HG02943 (cell line): ENCODE data around the gene FAF2.
"Not testable (repeated sequence)": the region's sequence is repeated elsewhere in the genome, so short reads cannot be mapped to it uniquely, and the experiment has no call there.

Experiments
- ATAC-seq: cut with Tn5 transposase; IDR thresholded peaks from one replicate; pipeline ENCODE4 v1.9.1; 2021; ENCODE audit warnings: mild to moderate bottlenecking, low read depth, moderate library complexity; ENCODE audit not compliant: unreplicated experiment

The FAF2 gene

GRCh38 chr5:176416965-176417364, 31.2 kb upstream of the FAF2 start:
- no peak for ATAC-seq

DNA sequence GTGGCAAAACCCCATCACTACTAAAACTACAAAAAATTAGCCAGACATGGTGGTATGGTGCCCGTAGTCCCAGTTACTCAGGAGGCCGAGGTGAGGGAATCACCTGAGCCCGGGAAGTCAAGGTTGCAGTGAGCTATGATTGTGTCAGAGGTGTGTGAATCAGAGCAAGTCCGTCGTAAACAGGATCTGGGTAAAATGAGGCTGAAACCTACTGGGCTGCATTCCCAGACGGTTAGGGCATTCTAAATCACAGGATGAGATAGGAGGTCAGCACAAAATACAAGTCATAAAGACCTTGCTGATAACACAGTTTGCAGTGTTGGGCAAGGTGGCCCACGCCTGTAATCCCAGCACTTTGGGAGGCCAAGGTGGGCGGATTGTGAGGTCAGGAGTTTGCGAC, 29.9 kb upstream of the FAF2 start:
- no peak for ATAC-seq

DNA sequence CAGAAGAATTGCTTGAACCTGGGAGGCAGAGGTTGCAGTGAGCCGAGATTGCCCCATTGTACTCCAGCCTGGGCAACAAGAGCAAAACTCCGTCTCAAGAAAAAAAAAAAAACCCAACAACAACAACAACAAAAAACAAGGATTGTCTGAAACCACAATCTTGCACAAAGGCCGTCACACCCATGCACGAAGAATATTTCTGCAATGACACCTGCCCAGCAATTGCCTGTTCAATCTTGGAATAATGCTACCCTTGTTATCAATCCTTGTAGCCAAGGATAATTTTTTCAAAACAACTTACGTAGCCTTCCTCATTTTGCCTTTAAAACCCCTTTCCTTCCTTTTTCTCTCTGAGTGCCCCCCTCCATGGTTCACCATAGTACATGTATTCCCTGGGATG, 28.1 kb upstream of the FAF2 start:
- no peak for ATAC-seq

DNA sequence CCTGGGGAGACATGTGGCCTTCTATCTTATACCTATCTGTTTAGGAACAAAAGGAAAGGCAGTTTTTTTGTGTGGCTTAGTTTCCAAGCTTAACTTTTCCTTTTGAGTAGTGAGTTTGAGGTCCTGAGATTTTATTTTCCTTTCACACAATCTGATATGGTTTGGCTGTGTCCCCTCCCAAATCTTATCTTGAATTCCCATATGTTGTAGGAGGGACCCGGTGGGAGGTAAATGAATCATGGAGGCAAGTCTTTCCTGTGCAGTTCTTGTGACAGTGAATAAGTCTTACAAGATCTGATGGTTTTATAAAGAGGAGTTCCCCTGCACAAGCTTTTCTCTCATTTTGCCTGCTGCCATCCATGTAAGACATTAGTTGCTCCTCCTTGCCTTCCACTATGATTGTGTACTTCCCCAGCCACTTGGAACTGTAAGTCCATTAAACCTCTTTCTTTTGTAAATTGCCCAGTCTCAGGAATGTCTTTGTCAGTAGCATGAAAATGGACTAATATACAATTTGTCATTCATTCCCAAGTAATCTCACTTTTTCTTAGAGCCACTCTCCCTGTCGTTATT, 27.1 kb upstream of the FAF2 start:
- ATAC-seq, result no peak

DNA sequence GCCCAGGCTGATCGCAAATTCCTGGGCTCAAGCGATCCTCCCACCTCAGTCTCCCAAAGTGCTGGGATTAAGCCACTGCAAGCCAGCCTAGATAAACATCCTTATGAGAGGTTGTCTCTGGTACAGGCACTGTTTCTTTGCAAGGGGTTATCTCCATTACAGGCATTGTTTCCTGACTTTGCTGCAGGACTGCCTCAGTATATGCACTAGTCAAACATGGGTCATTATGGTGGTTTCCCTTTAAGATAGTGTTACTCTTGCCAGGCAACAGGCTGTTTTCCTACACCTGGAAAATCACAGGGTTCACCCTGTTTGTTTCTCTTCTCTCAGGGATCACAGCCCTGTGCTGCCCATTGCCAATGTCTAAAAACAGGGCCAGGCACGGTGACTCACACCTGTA, 24.0 kb upstream of the FAF2 start:
- ATAC-seq, result no peak

DNA sequence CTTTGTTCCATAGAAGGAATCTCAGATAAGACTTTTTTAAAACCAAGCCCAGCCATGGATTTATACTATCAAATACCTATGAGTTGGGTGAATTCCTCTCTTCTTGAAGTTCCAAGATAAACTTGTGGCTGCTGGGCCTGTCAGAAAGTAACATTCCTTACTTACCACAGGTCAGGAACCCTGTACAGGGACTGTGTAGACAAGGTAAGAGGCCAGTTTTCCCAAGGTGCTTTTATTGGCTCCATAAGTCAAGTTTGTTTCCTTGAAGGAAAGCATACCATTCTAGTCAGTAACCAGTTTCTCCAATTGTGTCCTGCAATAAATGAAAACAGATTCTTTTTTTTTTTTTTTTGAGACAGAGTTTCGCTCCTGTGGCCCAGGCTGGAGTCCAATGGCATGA, 23.0 kb upstream of the FAF2 start:
- ATAC-seq, result no peak

GRCh38 chr5:176425791-176426190, 22.4 kb upstream of the FAF2 start:
- no peak for ATAC-seq

GRCh38 chr5:176426876-176427275, 21.3 kb upstream of the FAF2 start:
- ATAC-seq, result no peak

DNA sequence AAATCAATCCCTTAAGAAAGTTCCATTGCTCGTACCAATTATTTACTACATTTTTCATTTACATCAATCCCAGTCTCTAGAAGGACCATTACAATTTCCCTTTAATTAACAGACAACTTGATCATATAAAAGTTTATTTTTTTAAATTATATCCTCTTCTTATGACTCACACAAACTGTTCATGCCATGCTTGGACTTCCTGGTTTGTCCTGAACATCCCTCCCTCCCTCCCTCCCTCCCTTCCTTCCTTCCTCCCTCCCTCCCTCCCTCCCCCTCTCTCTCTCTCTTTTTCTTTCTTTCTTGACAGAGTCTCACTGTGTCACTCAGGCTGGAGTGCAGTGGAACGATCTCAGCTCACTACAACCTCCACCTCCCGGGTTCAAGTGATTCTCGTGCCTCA, 20.2 kb upstream of the FAF2 start:
- ATAC-seq, result no peak

GRCh38 chr5:176429972-176430371, 18.2 kb upstream of the FAF2 start:
- ATAC-seq, result no peak

DNA sequence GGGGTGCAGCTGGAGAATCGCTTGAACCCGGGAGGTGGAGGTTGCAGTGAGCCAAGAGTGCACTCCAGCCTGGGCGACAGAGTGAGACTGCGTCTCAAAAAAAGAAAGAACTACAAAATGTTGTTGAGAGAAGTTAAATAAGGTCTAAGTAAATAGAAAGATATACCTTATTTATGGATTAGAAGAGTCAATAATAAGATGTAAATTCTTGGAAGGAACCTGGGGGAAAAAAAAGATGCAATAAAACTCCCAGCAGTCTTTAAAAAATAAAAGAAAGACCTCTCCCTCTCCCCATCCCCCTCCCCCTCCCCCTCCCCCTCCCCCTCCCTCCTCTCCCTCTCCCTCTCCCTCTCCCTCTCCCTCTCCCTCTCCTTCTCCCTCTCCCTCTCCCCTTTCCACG, 15.5 kb upstream of the FAF2 start:
- no peak for ATAC-seq

GRCh38 chr5:176436656-176437055, 11.5 kb upstream of the FAF2 start:
- no peak for ATAC-seq

DNA sequence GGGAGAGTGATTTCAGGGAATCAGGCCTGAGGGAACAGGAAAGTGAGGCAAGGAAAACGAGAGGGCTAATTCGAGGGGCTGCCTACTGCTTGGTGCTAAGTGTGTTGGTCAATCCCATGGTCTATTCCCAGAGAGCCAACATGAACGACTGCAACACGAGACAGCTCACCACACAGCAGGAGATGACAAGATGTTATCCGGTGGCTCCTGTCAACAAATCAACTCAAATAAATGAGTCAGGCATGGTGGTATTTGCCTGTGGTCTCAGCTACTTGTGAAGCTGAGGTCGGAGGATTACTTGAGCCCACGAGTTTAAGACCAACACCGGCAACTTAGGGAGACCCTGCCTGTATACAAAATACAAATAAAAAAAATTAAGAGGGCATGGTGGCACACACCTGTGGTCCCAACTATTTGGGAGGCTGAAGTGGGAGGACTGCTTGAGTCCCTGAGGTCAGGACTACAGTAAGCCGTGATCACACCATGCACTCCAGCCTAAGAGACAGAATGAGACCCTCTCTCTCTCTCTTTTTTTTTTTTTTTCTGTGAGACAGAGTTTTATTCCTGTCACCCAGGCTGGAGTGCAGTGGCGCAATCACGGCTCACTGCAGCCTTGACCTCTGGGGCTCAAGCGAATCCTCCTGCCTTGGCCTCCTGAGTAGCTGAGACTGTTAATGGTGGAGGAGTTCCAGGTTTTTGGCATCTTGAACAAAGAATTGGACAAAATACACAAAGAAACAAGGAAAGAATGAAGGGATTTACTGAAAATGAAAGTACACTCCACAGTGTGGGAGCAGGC, 9.0 kb upstream of the FAF2 start:
- ATAC-seq, result no peak

- ATAC-seq, result no peak
Observed at GRCh38 chr5:176440927-176441706, 7.1 kb upstream of the FAF2 start.

GRCh38 chr5:176441921-176442323, 6.3 kb upstream of the FAF2 start:
- ATAC-seq, result no peak

DNA sequence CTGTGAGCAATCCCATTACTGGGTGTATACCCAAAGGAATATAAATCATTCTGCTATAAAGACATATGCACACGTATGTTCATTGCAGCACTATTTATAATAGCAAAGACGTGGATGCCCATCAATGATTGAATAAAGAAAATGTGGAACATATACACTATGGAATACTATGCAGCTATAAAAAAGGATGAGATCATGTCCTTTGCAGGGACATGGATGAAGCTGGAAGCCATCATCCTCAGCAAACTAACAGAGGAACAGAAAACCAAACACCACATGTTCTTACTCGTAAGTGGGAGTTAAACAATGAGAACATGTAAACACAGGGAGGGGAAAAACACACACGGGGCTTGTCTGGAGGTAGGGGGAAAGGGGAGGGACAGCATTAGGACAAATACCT, 5.3 kb upstream of the FAF2 start:
- ATAC-seq, result not testable (repeated sequence)

DNA sequence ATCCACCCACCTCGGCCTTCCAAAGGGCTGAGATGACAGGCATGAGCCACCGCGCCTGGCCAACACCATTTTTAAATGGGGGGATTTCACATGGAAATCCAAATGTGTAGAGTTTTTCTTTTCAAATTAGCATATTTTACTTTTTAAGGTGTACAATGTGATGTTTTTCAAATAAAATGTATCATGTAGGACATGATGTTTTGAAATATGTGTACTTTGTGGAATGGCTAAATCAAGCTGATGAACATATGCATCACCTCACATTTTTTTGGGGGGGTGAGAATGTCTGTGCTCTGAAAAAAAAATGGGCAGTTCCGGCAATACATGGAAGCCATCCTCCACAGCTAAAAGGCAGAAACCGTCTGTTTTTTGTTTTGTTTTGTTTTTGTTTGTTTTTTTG, 3.4 kb upstream of the FAF2 start:
- ATAC-seq, result no peak

DNA sequence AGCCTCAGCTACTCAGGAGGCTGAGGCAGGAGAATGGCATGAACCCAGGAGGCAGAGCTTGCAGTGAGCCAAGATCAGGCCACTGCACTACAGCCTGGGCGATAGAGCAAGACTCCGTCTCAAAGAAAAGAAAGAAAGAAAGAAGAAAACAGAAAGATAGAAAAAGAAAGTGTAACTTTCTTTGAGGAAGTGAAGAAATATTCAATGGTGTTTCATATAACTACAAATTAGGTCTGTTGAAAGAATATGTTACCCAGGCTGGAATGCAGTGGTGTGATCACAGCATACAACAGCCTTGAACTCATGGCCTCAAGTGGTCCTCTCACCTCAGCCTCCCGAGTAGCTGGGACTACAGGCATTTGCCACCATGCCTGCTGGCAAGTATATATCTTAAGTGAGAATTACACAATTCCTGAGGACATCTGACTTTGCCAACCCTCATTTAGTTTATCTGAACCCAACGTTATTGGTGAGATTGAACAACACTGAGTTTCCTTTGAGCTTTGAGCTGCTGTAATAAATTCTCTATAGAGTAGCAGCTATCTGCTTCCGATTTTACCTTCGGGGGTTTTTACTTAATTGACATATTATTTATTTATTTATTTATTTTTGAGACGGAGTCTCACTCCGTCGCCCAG, 2.0 kb upstream of the FAF2 start:
- ATAC-seq, result no peak

DNA sequence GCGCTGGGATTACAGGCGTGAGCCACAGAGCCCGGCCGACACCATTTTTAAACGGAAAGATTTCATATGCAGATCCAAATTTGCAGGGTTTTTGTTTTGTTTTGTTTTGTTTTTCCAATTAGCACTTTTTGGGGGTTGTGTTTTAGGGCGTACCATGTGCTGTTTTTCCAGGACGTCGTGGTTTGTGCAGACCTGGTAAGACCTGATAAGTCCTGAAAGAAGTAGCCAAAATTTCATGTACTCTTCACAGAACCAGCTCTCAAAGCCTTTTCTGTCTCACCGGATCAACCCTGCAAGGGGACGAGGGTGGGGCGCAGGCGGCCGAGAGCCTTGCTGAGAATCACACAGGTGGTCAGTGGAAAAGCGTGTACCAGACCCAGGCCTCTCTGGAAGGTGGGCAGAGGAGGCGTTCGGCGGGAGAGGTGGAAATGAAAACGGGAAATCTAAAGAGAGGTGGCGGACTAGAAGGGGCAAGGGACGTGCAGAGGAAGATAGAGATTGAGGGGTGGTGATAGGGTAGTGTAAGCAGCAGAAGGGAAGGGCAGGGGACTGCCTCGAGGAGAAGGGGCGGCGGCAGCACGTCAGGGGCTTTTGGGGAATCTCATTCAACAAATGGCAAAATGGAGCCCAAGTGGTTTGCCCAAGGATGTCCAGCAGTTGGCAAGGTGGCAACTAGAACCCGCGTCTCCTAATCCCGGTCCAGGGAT, 1.1 kb upstream of the FAF2 start:
- ATAC-seq, result no peak

- peak; percentile 36 for ATAC-seq
Observed at GRCh38 chr5:176447591-176447977, 601 bp upstream of the FAF2 start.

DNA sequence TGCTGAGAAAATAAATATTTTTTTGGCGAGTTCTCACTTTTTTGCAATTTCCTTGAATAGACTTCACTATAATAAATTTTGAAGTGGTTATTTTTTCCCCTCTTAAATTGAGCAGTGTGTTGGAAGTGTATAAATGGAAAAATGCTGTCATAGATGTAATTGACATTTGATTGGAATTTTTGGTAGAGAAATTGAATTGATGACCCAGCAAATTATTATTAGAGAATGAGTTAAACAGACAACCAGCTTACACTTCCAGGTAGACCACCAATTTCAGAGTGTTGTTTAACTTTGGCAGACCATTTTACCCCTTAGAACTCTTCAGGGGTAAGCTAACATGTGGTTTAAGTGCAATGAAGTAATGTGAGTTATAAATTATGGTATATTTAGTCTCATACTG, 1.9 kb downstream of the FAF2 start:
- no peak for ATAC-seq
